Hematopoietic multipotent progenitor cell treated with erythropoietin and hydrocortisone succinate and interleukin-3 and kit ligand, for 15 days (in vitro differentiated cells): ENCODE data around the gene GIMAP2.
"Not testable (repeated sequence)": the region's sequence is repeated elsewhere in the genome, so short reads cannot be mapped to it uniquely, and the experiment has no call there.

Experiments
- DNase-seq: peaks from one replicate; pipeline ENCODE4 v3.0.0-alpha.2; 2015; ENCODE audit warnings: low spot score

Gene GIMAP2

GRCh38 chr7:150685219-150686029 is at the start of gene GIMAP2:
Gene GIMAP2 (plus strand): TSS chr7:150685706. CDS start chr7:150687060, 1,354 bp downstream.
- DNase-seq: peak; percentile 2

- DNase-seq: no peak
Observed at GRCh38 chr7:150641854-150642253, 43.7 kb upstream of the GIMAP2 start.

- no peak for DNase-seq
Observed at GRCh38 chr7:150642926-150643325, 42.6 kb upstream of the GIMAP2 start.

- no peak for DNase-seq
Observed at GRCh38 chr7:150645259-150646020, 40.1 kb upstream of the GIMAP2 start.

- DNase-seq: no peak
Observed at GRCh38 chr7:150648353-150649079, 37.0 kb upstream of the GIMAP2 start.

- DNase-seq: no peak
Observed at GRCh38 chr7:150649080-150649385, 36.5 kb upstream of the GIMAP2 start.

- no peak for DNase-seq
Observed at GRCh38 chr7:150654692-150655091, 30.8 kb upstream of the GIMAP2 start.

GRCh38 chr7:150656047-150656446 is 29.5 kb upstream of the GIMAP2 start:
- DNase-seq: no peak

GRCh38 chr7:150657526-150657925 is 28.0 kb upstream of the GIMAP2 start:
- DNase-seq: no peak

- DNase-seq: no peak
Observed at GRCh38 chr7:150660939-150661613, 24.4 kb upstream of the GIMAP2 start.

GRCh38 chr7:150662821-150663220 is 22.7 kb upstream of the GIMAP2 start:
- DNase-seq: not testable (repeated sequence)

GRCh38 chr7:150663802-150664494 is 21.6 kb upstream of the GIMAP2 start:
- DNase-seq: no peak

- DNase-seq: no peak
Observed at GRCh38 chr7:150665089-150665748, 20.3 kb upstream of the GIMAP2 start.

GRCh38 chr7:150665896-150666295 is 19.6 kb upstream of the GIMAP2 start:
- DNase-seq: no peak

- DNase-seq: no peak
Observed at GRCh38 chr7:150666412-150666811, 19.1 kb upstream of the GIMAP2 start.

- no peak for DNase-seq
Observed at GRCh38 chr7:150668472-150668911, 17.0 kb upstream of the GIMAP2 start.

GRCh38 chr7:150668977-150669376 is 16.5 kb upstream of the GIMAP2 start:
- DNase-seq: no peak

GRCh38 chr7:150671798-150672585 is 13.5 kb upstream of the GIMAP2 start:
- not testable (repeated sequence) for DNase-seq

GRCh38 chr7:150675714-150676113 is 9.8 kb upstream of the GIMAP2 start:
- DNase-seq: no peak

- DNase-seq: not testable (repeated sequence)
Observed at GRCh38 chr7:150676276-150676675, 9.2 kb upstream of the GIMAP2 start.
